Right lobe of liver (tissue), 4 donors: ENCODE results near the gene TMEM107.

ENCODE experiments used
- CTCF ChIP-seq, 4 donors: fragments of 200-600 bp in 3 of 4; fragments of 450-650 bp in 1 of 4; IDR thresholded peaks; one replicate each; pipeline versions ENCODE4 v1.5.1 to v1.8.0; 2016 to 2022; ENCODE audit warnings: antibody characterized with exemption in 4 of 4, mild to moderate bottlenecking in 2 of 4
- POLR2A ChIP-seq: fragments of 450-650 bp; IDR thresholded peaks from one replicate; pipeline ENCODE4 v1.6.1; 2017; ENCODE audit warnings: antibody characterized with exemption, mild to moderate bottlenecking
- donor health status: DM: no; HTN: no; CAD: no.
- donor health status: DM: no; HTN: no; CAD: no.
- donor health status: DM: no; HTN: yes; CAD: no.

GRCh38 chr17:8176197-8176940 lies at the start of gene TMEM107:
- TF ChIP-seq POLR2A (no peak), CTCF (IDR thresholded peaks at IDR 0.05) (no peak)
